GM21528 (cell line): ENCODE data around the gene WT1.
A peak's percentile ranks its signal among the peaks of the same experiment; 100 is the strongest.

Source experiments
- ATAC-seq: cut with Tn5 transposase; IDR thresholded peaks from one replicate; pipeline ENCODE4 v1.9.1; 2021; ENCODE audit warnings: mild to moderate bottlenecking, moderate library complexity; ENCODE audit not compliant: unreplicated experiment, low FRiP score

WT1 gene

GRCh38 chr11:32426192-32426591 is 9.1 kb downstream of the WT1 start:
- no peak for ATAC-seq

GRCh38 chr11:32425761-32426160 is 9.6 kb downstream of the WT1 start:
- no peak for ATAC-seq

DNA sequence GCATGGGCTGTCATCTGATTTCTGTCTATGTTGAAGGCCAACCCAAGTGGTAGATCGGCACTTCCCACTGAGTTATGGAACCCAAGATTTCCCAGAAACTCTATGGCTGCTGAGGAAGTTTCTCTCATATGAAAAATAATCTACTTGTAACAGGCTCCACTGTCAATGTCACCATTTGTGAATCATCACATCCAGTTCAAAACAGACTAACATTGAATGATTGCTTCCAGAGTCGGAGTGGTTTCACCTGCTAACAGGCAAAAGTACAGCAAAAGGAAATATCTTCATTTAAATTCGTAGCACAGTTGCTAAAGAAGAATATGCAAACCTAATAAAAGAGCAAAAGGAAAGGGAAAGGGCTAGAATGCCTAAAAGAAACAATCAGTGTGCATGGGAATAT is 12.8 kb downstream of the WT1 start:
- ATAC-seq = no peak

DNA sequence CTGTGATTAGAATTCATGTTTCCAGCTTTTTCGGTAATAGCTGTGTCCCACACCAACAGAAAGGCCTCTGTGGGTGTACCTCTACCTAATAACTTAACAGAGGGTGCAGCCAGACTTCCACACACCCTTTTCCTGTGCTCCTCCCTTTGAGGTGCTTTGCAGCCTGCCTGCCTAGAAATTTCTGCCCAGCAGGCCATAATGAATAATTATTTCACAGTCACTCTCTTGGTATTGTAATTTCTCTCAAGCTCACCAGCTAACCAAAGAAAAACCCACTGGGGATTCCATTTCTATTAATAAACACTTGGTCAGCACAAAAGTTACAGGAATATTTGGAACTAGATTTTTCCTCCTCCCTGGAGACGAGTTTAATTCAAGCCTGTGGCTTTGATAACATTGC is 13.3 kb downstream of the WT1 start:
- no peak for ATAC-seq

GRCh38 chr11:32420937-32421901 is 14.1 kb downstream of the WT1 start:
- peak; percentile 85 for ATAC-seq

GRCh38 chr11:32420139-32420538 is 15.2 kb downstream of the WT1 start:
- ATAC-seq = no peak

DNA sequence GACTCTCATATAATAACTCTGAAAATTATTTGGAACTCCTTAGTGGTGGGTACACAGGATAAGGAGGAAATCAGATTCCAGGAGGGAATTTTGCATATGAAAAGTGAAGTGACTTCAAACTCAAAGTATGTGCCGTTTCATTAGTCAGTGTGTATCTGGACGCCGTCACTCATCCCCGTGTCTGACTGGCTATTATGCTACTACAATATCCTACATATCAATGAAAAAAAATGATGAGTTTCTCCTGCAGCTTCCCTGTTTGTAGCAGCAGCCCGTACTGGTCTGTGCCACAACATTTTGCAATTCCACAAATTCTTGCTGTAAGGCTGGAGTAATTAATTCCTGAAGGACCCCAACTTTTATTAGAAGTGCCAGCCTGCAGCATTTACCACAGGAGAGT is 16.5 kb downstream of the WT1 start:
- ATAC-seq = no peak

DNA sequence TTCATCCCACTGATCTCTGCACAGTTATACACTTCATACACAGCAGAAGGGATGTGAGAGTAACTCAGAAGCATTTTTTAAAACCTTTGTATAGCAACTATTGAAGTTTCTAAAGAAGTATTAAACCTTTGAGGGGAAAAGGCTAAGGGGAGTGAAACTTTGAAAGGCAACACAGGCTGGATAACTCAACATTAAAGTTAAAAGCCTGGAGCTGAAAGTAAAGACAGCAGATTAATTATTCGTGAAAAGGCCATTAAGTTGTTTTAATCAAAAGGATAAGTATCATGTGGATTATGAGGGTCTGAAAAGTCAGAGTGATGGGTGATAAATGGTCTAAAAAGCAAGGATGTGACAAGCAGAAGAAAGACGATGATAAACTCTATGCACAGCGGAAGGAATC is 17.5 kb downstream of the WT1 start:
- no peak for ATAC-seq

- no peak for ATAC-seq
These were observed 19.0 kb downstream of the WT1 start for GRCh38 chr11:32416301-32416700.

DNA sequence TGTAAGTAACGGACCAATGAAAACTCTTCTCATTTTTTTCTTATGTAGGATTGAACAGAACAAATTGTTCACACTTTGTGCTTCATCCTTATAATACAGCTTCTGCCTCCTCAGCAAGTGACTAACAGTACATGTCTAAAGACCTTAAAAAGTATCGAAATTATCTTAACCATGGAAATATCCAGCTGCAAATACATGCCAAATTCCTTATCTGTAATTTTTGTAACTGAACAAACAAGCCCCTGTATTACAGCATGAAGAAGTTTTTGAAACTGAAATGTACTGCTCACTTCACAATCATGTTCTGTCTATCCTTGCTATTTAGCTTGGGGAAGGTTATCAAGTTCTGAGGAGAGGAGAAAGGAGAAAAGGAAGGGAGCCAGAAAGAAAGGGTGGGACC is 20.4 kb downstream of the WT1 start:
- ATAC-seq = no peak

- ATAC-seq = no peak
These were observed 23.3 kb downstream of the WT1 start for GRCh38 chr11:32411942-32412615.

- ATAC-seq = no peak
These were observed 29.7 kb downstream of the WT1 start for GRCh38 chr11:32405592-32405991.

- no peak for ATAC-seq
These were observed 32.5 kb downstream of the WT1 start for GRCh38 chr11:32402836-32403235.

- ATAC-seq = no peak
These were observed 34.5 kb downstream of the WT1 start for GRCh38 chr11:32400670-32401369.

DNA sequence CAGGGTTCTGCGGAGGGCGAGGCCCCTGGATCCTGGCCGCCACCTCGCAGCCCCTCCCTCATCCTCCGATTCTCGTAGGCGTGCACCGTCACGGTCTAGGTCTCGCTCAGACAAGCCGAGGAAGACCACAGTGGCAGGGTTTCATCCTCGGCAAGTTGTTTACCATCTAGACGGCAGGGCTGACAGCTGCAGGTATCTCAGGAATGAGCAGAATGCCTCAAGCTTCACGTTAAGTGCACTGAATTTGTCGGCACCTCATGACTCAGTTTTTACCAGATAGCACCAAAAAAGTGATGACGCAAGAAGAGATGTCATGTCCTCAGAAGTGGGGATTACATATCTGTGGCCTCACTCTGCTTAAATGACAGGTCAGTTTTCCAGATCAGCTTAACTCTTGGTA is 35.1 kb downstream of the WT1 start:
- no peak for ATAC-seq

DNA sequence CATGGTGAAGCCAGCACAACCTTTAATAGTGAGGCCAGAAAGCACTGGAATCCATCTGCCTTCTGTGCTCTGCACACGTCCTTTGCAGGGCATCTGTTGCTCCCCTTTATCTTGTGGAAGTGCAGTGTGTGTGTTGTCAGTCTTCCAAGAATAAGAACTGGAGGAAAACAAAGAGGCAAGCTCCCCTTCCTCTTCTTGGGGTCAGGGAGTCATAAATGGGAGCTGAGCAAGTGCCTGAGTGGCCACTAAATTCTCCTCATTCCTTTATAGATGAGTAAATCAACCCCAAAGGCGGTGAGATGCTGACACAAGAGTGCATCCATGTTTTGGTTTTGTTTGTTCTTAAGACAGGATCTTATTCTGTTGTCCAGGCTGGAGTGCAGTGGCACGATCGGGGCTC is 38.3 kb downstream of the WT1 start:
- no peak for ATAC-seq

- ATAC-seq = peak; percentile 66
These were observed 39.0 kb downstream of the WT1 start for GRCh38 chr11:32396331-32396730.

GRCh38 chr11:32395127-32395526 is 40.2 kb downstream of the WT1 start:
- ATAC-seq = no peak

GRCh38 chr11:32392840-32393239 is 42.5 kb downstream of the WT1 start:
- ATAC-seq = no peak

DNA sequence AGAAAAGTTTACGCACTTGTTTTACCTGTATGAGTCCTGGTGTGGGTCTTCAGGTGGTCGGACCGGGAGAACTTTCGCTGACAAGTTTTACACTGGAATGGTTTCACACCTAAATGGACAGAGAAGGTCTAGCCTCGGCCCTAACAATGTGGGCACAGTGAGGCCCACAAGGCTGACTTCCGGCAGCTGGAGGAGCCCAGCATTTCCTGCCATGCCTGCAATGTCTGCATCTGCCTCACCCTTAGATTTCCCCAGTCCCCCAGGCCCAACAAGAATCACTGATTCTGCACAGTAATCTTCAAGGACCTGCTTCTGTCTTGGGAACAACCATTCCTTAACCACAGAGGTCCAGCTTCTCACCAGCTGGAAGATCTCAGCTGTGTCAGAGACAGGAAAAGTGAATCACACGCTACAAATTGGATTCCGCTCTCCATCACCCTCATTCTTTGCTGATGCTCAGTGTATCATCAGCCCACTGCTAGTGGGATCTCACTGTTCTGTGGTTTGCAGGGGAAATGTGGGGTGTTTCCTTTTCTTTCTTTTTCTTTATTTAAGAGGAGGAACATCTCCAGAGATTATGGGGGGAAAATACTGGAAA is 43.3 kb downstream of the WT1 start:
- ATAC-seq = no peak

DNA sequence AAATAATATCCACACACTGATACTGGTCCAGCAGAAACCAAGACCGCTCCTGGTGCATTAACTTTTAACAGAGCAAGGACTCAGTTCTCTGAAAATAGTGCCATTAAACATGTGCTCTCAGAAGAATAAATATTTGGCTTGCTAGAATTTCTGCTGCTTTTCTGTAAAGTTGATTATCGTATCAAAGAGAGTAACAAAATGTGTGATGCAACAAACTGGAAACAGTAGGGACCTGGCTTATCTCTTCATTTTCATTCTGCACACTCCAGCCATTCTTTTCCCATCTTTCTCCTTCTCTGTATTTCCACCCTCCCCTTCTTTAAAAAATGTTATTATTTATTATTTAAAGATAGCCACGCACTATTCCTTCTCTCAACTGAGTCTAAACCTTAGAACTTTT is 43.9 kb downstream of the WT1 start:
- no peak for ATAC-seq
